HUDEP-2 (cell line): Measurements from ENCODE around the gene ASF1A.

ENCODE experiments used
- DNase-seq, 76 experiments: peaks; one replicate each; lab custom pipeline; 2025; ENCODE audit not compliant: unreplicated experiment in 76 of 76; lab: John Stamatoyannopoulos, UW

ASF1A gene

GRCh38 chr6:118912646-118913045, 18.7 kb downstream of the ASF1A start:
- DNase-seq = no peak

- DNase-seq = no peak
These were observed 19.2 kb downstream of the ASF1A start for GRCh38 chr6:118913161-118913560.

GRCh38 chr6:118914598-118914997, 20.6 kb downstream of the ASF1A start:
- no peak for DNase-seq

GRCh38 chr6:118917546-118918328, 23.8 kb downstream of the ASF1A start:
- no peak for DNase-seq

- DNase-seq = no peak
These were observed 24.4 kb downstream of the ASF1A start for GRCh38 chr6:118918329-118918725.

GRCh38 chr6:118921084-118921483, 27.1 kb downstream of the ASF1A start:
- no peak for DNase-seq

- DNase-seq = no peak
These were observed 29.1 kb downstream of the ASF1A start for GRCh38 chr6:118923035-118923434.

- DNase-seq = no peak
These were observed 36.7 kb downstream of the ASF1A start for GRCh38 chr6:118930680-118931079.

GRCh38 chr6:118931436-118931835, 37.5 kb downstream of the ASF1A start:
- DNase-seq = no peak

- no peak for DNase-seq
These were observed 38.5 kb downstream of the ASF1A start for GRCh38 chr6:118932421-118932820.

- DNase-seq = no peak
These were observed 40.0 kb downstream of the ASF1A start for GRCh38 chr6:118933855-118934460.

- DNase-seq = peak in 75 of 76 experiments; percentile 43 to 97 (median 90)
These were observed 40.7 kb downstream of the ASF1A start, which contains the start of gene MCM9 for GRCh38 chr6:118934461-118935330. Gene MCM9 (minus strand): TSS chr6:118935159. CDS start chr6:118931723, 3,436 bp downstream.

- DNase-seq = no peak
These were observed 41.3 kb downstream of the ASF1A start for GRCh38 chr6:118935331-118935668.

GRCh38 chr6:118935978-118936703, 42.2 kb downstream of the ASF1A start:
- DNase-seq = no peak

GRCh38 chr6:118939683-118940082, 45.7 kb downstream of the ASF1A start:
- no peak for DNase-seq

GRCh38 chr6:118940770-118941169, 46.8 kb downstream of the ASF1A start:
- no peak for DNase-seq

- DNase-seq = no peak
These were observed 51.3 kb downstream of the ASF1A start for GRCh38 chr6:118945217-118945616.

- no peak for DNase-seq
These were observed 58.7 kb downstream of the ASF1A start for GRCh38 chr6:118952683-118953082.

- no peak for DNase-seq
These were observed 59.4 kb downstream of the ASF1A start for GRCh38 chr6:118953391-118953790.
